Lung (tissue), 12 donors: ENCODE results near the gene CACNA1D. TPM values are rescaled to one million over a fixed set of nuclear protein-coding genes. Genes with fewer than 3 reads are reported as not detected.

Source experiments
- ATAC-seq: fragments of 200-7000 bp; cut with Tn5 transposase; one replicate; pipeline ENCODE4 v1.9.1; 2020; ENCODE audit warnings: moderate number of reproducible peaks; ENCODE audit not compliant: insufficient read depth, low FRiP score
- DNase-seq, 3 donors: peaks; one replicate each; pipeline ENCODE4 v3.0.0-alpha.2; 2013 to 2017
- H3K27ac ChIP-seq, 2 donors: one replicate each; pipeline ENCODE4 v1.5.1; 2013; ENCODE audit warnings: mild to moderate bottlenecking in 2 of 2, moderate library complexity in 2 of 2, control low read depth in 1 of 2, inconsistent platforms in 1 of 2, low read depth in 1 of 2, low read length in 1 of 2
- H3K27me3 ChIP-seq, 3 donors: one replicate each; pipeline ENCODE4 v1.5.1; 2013; ENCODE audit warnings: low read length in 2 of 3; ENCODE audit not compliant: control insufficient read depth in 3 of 3, insufficient read depth in 3 of 3
- H3K36me3 ChIP-seq, 4 donors: one replicate each; pipeline ENCODE4 v1.5.1; 2013; ENCODE audit warnings: low read length in 4 of 4, mild to moderate bottlenecking in 1 of 4, moderate library complexity in 1 of 4; ENCODE audit not compliant: control insufficient read depth in 4 of 4, insufficient read depth in 4 of 4
- H3K4me1 ChIP-seq, 5 donors: one replicate each; pipeline ENCODE4 v1.5.1; 2013; ENCODE audit warnings: low read length in 5 of 5, mild to moderate bottlenecking in 2 of 5, moderate library complexity in 1 of 5; ENCODE audit not compliant: control insufficient read depth in 5 of 5, insufficient read depth in 5 of 5
- H3K4me3 ChIP-seq: one replicate; pipeline ENCODE4 v1.5.1; 2013; ENCODE audit warnings: mild to moderate bottlenecking, control low read depth, moderate library complexity
- H3K9ac ChIP-seq, 2 donors: one replicate each; pipeline ENCODE4 v1.5.1; 2013; ENCODE audit warnings: low read length in 2 of 2, control low read depth in 1 of 2; ENCODE audit not compliant: insufficient read depth in 1 of 2
- H3K9me3 ChIP-seq, 4 donors: one replicate each; pipeline ENCODE4 v1.5.1; 2013; ENCODE audit warnings: low read length in 3 of 4, mild to moderate bottlenecking in 1 of 4, moderate library complexity in 1 of 4; ENCODE audit not compliant: control insufficient read depth in 4 of 4, insufficient read depth in 3 of 4
- CTCF ChIP-seq: IDR thresholded peaks from 2 replicates; pipeline ENCODE4 v1.5.1; 2012; ENCODE audit warnings: mild to moderate bottlenecking; ENCODE audit errors: control extremely low read depth, extremely low read depth
- WGBS, 2 donors: extraction: QIAGEN DNeasy Blood & Tissue Kit; methylation state at CpG; one replicate each; pipeline ENCODE4 v1.1.7; 2013; 5-methylcytosine and 5-hydroxymethylcytosine counted together
- polyA plus RNA-seq, 2 donors: library from polyadenylated mRNA; stranded (reverse); fragments of 200-250 nt; gene quantifications; one replicate each; pipeline ENCODE4 v1.2.1, GENCODE V29; 2013
- total RNA-seq, 2 donors: library from RNA; depleted of rRNA in 1 of 2; stranded (reverse); fragments of >200 nt in 1 of 2; gene quantifications; one replicate each; pipeline ENCODE4 v1.2.1, GENCODE V29; 2014 to 2021
- donor health status: control.
- donor health status: control.
- donor health status: Bipolar disorder and iron deficiency.
- donor health status: healthy.
- donor health status: DM: yes; HTN: yes; CAD: no.

Gene CACNA1D
- total and polyA plus RNA-seq, 4 donors: 2.7 to 96.8 (median 23.1) TPM

GRCh38 chr3:53835257-53835656, 340.8 kb downstream of the CACNA1D start:
- ATAC-seq: no peak
- DNase-seq: no peak
- H3K9me3 ChIP-seq: no peaks in the 10 kb centered on the region
- H3K27ac ChIP-seq: no peak overlapping the region
- H3K4me3 ChIP-seq: no peak overlapping the region
- H3K9ac ChIP-seq: no peak overlapping the region
- 88 to 100% methylated on average over 1 of the region's 1 CpG for WGBS, 2 donors
- no peaks in the 10 kb centered on the region for H3K36me3 ChIP-seq
- H3K4me1 ChIP-seq: peaks cover 0 to 4% (median 0%) of the 10 kb centered on the region in 5 donors
- no peak for TF ChIP-seq CTCF
- H3K27me3 ChIP-seq: no peaks in the 10 kb centered on the region

- DNase-seq: no peak
- H3K4me3 ChIP-seq: no peak overlapping the region
- no peak for ATAC-seq
- H3K9ac ChIP-seq: no peak overlapping the region
- H3K4me1 ChIP-seq: peaks cover 0 to 6% (median 0%) of the 10 kb centered on the region in 5 donors
- H3K9me3 ChIP-seq: no peaks in the 10 kb centered on the region
- no peaks in the 10 kb centered on the region for H3K27me3 ChIP-seq
- 95 to 98% methylated on average over 9 of the region's 9 CpGs for WGBS, 2 donors
- no peak for TF ChIP-seq CTCF
- no peak overlapping the region for H3K27ac ChIP-seq
- no peaks in the 10 kb centered on the region for H3K36me3 ChIP-seq
Measured at GRCh38 chr3:53836084-53836872, 341.9 kb downstream of the CACNA1D start.

GRCh38 chr3:53837331-53837730, 342.9 kb downstream of the CACNA1D start:
- no peak overlapping the region for H3K27ac ChIP-seq
- H3K4me1 ChIP-seq: peaks cover 0 to 6% (median 0%) of the 10 kb centered on the region in 5 donors
- no peak for TF ChIP-seq CTCF
- no peaks in the 10 kb centered on the region for H3K9me3 ChIP-seq
- H3K9ac ChIP-seq: no peak overlapping the region
- H3K36me3 ChIP-seq: no peaks in the 10 kb centered on the region
- no peak overlapping the region for H3K4me3 ChIP-seq
- H3K27me3 ChIP-seq: no peaks in the 10 kb centered on the region
- 64 to 67% methylated on average over 10 of the region's 10 CpGs for WGBS, 2 donors
- ATAC-seq (peak; percentile 23), DNase-seq (no peak)
